ENCODE results near the gene AP2M1.
"Not testable (repeated sequence)": the region's sequence is repeated elsewhere in the genome, so short reads cannot be mapped to it uniquely, and the experiment has no call there.

Gene AP2M1

DNA sequence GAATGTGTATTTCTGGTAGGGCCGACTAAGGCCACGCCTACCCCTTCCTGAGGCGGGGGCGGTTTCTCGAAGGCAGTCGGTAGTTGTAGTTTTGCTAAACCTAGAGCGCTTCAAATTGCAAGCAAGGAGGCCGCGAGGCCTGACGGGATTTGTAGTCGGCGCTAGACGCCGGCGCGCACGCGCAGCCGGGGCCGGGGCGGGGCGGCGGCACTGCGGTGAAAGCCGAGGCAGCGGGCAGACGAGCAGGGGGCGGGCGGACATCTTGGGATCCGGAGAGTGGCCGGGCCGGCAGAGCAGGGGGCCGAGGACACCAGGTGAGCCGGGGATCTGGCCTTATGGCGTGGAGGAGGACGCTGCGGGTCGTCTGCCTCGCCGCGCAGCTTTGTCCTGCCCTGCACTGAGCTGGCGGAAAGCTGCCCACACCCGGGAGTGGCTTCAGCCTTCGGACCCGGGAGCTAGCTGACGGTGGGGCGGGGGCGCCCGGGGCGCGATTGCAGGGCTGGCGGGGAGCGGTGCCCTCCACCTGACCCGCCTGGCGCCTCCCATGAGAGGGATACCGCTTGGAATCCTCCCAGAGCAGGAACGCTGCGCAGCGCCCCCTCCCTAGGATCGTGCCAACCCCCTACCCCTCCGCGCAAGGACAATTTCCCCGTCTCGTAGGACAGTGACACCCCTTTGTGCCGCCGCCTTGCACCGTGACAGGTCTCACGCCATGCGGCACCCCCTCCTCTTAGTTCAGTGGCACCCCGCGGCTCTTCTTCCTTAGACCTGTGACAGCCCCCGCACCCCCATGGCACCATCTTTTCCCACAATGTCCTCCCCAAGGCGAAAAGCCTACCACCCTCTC, at the start of gene AP2M1:
AP2M1 (plus strand) TSS at position 210 of the 847 bp plus-strand sequence. CDS start 2,139 bp downstream, outside the sequence.
- DNase-seq (ENCODE audit: low spot score), result peak; percentile 100

DNA sequence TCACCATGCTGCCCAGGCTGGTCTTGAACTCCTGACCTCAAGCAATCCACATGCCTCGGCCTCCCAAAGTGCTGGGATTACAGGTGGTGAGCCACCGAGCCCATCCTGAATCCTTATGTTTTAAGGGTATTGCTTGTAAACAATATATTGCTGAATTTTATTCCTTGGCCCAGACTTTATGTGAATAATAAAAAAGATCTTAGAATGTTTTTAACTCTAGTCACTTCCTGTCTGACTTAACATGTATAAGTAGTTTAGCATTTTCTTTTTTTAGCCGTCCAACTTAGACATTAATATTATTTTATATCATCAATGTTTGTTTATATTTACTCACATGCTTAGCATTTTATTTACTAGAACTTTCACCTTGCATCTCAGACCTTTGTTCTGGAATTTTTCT, 48.6 kb upstream of the AP2M1 start:
- no peak for DNase-seq (ENCODE audit: low spot score)

- no peak for DNase-seq (ENCODE audit: low spot score)
These were observed 45.6 kb upstream of the AP2M1 start for GRCh38 chr3:184129012-184129411.

GRCh38 chr3:184132945-184133344, 41.7 kb upstream of the AP2M1 start:
- no peak for DNase-seq (ENCODE audit: low spot score)

DNA sequence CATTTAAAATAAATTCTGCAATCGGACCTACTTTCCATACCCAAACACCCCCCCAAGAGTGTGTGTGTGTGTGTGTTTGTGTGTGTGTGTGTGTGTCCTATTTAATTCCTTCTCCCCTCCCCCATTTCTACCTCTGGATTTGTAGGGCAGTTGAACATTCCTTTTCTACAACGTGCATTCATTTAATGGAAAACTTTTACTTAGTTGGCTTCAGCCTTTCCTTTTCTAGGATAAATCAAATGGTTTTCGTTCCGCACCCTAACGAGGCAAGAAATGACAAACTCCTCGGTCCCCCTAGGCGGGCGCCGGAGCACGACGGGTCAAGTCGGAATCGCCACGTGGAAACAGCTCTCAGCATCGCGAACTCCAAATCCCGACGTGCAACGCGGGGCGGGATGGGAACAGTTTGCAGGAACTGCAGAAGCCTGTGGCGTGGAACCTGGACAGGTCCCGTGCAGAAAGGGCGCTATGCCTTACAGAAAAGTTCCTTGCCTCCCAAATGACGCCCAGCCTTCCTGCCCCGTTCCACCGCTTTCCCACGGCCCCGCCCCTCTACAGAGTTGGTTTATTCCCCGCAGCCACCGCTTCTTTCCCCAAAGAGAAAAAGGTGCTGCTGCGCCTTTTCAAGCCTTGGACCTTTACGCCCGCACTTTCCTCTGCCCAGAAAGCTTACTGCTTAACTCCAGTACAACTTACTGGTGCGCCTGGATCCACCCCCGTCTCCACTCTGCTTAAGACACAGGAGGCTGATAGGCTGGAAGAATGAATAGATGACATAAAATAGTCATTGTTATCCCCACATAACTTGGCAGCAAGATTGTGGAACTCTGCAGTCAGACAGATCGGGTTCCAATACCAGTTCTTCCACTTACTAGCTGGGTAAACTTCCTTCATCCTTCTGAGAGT, 40.6 kb upstream of the AP2M1 start:
- DNase-seq (ENCODE audit: low spot score), result peak; percentile 67

GRCh38 chr3:184134746-184135148, 39.9 kb upstream of the AP2M1 start:
- DNase-seq (ENCODE audit: low spot score), result no peak

GRCh38 chr3:184135149-184135910, 39.3 kb upstream of the AP2M1 start, which contains the start of gene EIF2B5:
Gene EIF2B5, plus strand, starts transcription at chr3:184135358. Its CDS starts 28 bp downstream, at chr3:184135386.
- peak; percentile 95 for DNase-seq (ENCODE audit: low spot score)

DNA sequence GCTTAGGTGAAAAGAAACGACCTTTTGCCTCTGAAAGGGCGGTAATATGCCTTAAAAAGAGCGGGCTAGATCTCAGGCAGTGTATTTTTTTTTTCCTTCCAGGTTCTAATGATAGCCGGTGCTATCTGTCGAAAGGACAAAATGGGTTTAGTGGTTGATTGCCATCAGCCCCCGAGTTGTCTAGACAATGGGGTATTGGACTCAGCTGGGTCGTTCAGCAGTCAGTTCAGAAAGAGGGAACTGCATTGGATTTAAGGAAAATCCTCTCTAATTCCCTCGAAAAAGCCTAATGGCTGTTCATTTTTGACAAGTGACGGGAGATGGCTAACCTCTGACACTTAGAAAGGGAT, 38.8 kb upstream of the AP2M1 start:
- no peak for DNase-seq (ENCODE audit: low spot score)

DNA sequence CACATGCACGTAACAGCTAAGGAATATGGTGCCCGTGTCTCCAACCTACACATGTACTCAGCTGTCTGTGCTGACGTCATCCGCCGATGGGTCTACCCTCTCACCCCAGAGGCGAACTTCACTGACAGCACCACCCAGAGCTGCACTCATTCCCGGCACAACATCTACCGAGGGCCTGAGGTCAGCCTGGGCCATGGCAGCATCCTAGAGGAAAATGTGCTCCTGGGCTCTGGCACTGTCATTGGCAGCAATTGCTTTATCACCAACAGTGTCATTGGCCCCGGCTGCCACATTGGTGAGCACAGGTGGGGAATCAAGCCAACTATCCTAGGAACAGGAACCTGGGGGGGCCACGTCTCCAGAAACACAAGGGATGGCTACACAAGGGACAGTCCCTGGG, 34.2 kb upstream of the AP2M1 start:
- no peak for DNase-seq (ENCODE audit: low spot score)

DNA sequence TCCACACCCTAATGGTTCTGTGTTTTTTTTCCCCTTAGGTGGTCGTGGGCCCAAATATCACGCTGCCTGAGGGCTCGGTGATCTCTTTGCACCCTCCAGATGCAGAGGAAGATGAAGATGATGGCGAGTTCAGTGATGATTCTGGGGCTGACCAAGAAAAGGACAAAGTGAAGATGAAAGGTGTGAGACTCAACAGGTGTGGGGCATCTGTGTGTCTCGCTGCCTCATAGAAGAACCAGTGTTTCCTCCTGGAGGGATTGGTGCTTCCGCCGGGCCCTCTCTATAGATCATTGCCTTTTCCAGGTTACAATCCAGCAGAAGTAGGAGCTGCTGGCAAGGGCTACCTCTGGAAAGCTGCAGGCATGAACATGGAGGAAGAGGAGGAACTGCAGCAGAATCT, 32.5 kb upstream of the AP2M1 start:
- DNase-seq (ENCODE audit: low spot score), result no peak

DNA sequence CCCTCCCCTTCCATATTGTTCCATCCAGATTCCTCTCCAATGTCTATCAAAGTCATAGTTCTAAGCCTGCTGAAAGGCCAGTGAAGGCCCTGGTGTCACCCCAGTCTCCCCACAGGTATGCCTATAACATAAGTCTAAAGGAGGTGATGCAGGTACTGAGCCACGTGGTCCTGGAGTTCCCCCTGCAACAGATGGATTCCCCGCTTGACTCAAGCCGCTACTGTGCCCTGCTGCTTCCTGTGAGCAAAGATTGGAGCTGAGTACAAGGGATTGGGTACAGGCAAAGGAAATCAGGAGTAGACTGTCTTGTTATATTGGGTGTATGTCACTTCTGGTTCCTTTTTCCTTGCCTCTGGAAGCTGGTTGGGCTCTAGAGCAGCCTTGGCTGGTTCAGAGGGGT, 31.3 kb upstream of the AP2M1 start:
- no peak for DNase-seq (ENCODE audit: low spot score)

DNA sequence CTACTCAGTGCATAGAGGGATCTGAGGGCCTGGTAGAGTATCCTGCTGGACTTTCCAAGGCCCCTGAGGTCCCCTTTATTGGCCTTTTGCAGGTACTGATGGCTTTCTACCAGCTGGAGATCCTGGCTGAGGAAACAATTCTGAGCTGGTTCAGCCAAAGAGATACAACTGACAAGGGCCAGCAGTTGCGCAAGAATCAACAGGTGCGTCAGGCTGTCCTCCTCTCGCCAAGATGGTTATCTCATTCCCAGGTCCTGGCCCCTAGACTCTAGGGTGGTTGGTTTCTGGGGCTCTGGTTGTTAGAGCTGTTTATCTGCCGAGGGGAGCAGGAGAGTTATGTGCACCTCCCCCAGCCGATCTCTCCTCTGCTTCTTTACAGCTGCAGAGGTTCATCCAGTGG, 30.1 kb upstream of the AP2M1 start:
- DNase-seq (ENCODE audit: low spot score), result no peak

GRCh38 chr3:184145111-184145524, 29.5 kb upstream of the AP2M1 start:
- DNase-seq (ENCODE audit: low spot score), result no peak

GRCh38 chr3:184145751-184146270, 28.8 kb upstream of the AP2M1 start:
- no peak for DNase-seq (ENCODE audit: low spot score)

GRCh38 chr3:184148076-184148475, 26.6 kb upstream of the AP2M1 start:
- no peak for DNase-seq (ENCODE audit: low spot score)

DNA sequence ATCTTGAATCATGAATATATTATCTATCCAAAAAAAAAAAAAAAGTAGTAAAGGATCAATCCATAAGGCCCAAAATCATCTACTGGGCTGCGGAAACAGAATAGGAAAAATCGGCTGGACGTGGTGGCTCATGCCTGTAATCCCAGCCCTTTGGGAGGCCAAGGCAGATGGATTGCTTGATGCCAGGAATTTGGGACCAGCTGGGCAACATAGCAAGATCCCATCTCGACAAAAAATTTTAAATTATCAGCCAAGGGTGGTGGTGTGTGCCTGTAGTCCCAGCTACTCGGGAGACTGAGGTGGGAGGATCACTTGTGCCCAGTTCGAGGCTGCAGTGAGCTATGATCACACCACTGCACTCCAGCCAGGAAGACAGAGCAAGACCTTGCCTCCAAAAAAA, 25.5 kb upstream of the AP2M1 start:
- DNase-seq (ENCODE audit: low spot score), result no peak

DNA sequence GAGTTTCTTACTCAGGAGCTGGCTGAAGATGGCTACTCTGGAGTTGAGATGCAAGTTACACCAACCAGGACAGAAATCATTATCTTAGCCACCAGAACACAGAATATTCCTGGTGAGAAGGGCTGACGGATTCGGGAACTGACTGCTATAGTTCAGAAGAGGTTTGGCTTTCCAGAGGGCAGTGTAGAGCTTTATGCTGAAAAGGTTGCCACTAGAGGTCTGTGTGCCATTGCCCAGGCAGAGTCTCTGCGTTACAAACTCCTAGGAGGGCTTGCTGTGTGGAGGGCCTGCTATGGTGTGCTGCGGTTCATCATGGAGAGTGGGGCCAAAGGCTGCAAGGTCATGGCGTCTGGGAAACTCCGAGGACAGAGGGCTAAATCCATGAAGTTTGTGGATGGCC, 24.9 kb upstream of the AP2M1 start:
- not testable (repeated sequence) for DNase-seq (ENCODE audit: low spot score)

- no peak for DNase-seq (ENCODE audit: low spot score)
These were observed 19.6 kb upstream of the AP2M1 start, which contains the start of gene DVL3 for GRCh38 chr3:184154885-184155643. Gene DVL3, plus strand, starts transcription at chr3:184155377. Its CDS starts 259 bp downstream, at chr3:184155636.

GRCh38 chr3:184155644-184156521, 18.8 kb upstream of the AP2M1 start:
- DNase-seq (ENCODE audit: low spot score), result no peak

GRCh38 chr3:184156522-184156955, 18.1 kb upstream of the AP2M1 start:
- no peak for DNase-seq (ENCODE audit: low spot score)

Measured in kidney capillary endothelial cell (primary cell).